Fibroblast of pulmonary artery (primary cell): ENCODE data around the gene PPP6R3.

Source experiments
- DNase-seq: peaks from one replicate; pipeline ENCODE4 v3.0.0-alpha.2; 2010; ENCODE audit warnings: low read depth
- H3K4me3 ChIP-seq: replicated peaks from 2 replicates; pipeline ENCODE4 v1.5.1; 2011; ENCODE audit warnings: low read depth, mild to moderate bottlenecking, control low read depth, low read length, moderate library complexity
- TF ChIP-seq, protein P1 (sequence below): IDR thresholded peaks from 2 replicates; pipeline ENCODE4 v1.5.1; 2011; ENCODE audit warnings: mild to moderate bottlenecking, control low read depth, low read length, inconsistent platforms; ENCODE audit errors: missing control alignments

The PPP6R3 gene

DNA sequence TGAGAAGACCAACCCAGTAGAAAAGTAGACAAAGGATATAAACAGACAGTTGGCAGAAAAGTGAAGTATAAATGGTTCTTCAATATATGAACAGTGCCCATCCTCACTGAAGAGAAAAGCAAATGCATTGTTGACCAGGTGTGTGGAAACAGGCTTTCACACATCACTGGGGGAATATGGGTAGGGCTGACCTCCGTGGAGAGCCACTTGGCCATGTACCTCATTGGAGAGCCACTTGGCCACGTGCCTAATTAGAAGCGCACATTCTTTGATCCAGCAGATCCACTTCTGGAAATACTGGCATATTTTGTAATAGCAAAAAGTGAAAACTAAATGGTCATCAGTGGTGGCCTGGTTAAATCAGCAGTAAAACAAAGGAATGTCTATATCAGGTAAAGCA, 43.2 kb downstream of the PPP6R3 start:
- TF ChIP-seq, protein P1, sequence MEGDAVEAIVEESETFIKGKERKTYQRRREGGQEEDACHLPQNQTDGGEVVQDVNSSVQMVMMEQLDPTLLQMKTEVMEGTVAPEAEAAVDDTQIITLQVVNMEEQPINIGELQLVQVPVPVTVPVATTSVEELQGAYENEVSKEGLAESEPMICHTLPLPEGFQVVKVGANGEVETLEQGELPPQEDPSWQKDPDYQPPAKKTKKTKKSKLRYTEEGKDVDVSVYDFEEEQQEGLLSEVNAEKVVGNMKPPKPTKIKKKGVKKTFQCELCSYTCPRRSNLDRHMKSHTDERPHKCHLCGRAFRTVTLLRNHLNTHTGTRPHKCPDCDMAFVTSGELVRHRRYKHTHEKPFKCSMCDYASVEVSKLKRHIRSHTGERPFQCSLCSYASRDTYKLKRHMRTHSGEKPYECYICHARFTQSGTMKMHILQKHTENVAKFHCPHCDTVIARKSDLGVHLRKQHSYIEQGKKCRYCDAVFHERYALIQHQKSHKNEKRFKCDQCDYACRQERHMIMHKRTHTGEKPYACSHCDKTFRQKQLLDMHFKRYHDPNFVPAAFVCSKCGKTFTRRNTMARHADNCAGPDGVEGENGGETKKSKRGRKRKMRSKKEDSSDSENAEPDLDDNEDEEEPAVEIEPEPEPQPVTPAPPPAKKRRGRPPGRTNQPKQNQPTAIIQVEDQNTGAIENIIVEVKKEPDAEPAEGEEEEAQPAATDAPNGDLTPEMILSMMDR = no peak
- DNase-seq = no peak
- H3K4me3 ChIP-seq = no peak overlapping the region

DNA sequence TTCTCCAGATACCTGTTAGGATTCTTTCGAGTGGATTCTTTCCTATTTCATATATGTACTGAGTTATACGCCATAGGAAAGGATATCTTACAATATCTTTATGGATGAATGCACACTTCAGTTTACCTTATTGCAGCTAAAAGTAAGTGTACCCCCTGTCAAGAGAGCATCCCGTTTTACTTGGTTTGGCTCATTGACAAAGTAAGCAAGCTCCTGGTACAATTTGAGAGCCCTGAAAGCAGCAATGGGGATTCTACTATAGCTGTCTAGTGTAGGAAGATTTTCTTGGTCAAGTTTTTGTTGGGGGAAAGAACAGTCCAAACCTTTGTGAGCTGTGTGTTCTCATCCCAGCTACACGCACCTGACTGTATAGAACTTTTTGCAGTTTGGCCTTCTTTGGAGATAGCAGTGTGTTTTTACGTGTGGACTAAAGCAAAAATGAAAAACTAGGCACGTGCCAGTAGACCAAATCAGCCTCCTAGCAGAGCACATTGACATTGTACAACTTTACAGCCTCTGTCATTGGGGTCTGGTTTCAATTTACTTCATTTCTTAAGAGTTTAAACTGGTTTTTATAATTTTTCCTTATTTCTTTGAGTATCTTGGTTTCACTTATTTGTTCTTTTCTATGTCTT, 44.0 kb downstream of the PPP6R3 start:
- DNase-seq = no peak
- H3K4me3 ChIP-seq = no peak overlapping the region

DNA sequence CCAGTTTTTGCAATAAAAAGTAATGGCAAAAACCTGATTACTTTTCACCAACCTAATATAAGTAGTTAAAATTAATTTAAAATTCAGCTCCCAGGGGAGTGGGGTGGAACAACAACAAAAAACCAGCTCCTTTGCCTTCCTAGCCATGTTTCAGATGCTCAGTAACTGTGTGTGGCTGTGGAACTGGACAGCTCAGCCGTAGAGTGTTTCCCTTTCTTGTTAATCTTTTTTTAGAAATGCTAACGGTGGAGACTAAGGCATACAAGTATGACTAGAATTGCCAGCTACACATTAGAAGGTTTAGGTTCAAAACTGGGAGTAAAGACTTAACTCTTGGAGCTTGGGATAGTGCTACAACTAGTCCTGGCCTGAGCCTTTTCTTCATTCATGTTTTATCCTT, 45.0 kb downstream of the PPP6R3 start:
- TF ChIP-seq, protein P1 = no peak
- DNase-seq = peak; percentile 22
- no peak overlapping the region for H3K4me3 ChIP-seq

More for the DNA sequence above, 44.0 kb downstream of the PPP6R3 start:
- TF ChIP-seq, protein P1 = no peak

DNA sequence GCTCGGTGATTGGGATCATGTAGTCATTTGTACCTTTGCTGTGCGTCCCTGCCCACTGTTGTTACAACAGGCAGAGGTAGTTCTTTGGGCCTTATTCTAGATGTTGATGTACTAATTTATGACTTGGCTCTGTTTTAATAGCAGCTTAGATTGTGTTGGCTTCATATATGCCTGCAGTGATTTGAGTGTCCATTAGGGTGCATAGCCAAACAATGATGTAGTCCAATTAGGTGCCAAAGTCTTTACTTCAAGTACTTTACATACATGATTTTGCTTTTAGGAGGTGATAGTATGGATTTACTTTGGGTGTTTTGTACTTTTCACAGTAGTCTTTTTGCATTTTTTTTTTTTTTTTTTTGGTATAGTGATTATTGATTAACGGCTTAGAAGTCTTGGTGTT, 46.4 kb downstream of the PPP6R3 start:
- no peak for DNase-seq
- H3K4me3 ChIP-seq = no peak overlapping the region
- TF ChIP-seq, protein P1 = peak; percentile 0

DNA sequence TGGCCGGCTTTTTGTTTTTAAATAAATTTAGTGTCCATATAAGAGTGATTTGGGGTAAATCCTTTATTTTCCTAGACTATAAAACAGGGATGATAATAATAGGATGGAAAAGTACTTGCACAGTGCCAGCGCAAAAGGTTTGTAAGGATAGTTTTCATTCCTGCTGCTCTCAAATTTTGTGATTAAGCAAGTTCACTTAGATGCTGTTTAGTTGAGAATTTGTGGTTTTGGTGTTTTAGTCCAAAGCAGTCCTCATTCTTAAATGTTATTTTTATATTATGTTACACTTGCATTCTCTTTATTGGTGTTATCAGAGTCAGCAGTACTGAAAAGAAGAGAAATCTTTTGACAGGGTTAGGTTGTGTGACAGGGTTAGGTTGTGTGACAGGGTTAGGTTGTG, 47.9 kb downstream of the PPP6R3 start:
- DNase-seq = no peak
- TF ChIP-seq, protein P1 = no peak
- H3K4me3 ChIP-seq = no peak overlapping the region

DNA sequence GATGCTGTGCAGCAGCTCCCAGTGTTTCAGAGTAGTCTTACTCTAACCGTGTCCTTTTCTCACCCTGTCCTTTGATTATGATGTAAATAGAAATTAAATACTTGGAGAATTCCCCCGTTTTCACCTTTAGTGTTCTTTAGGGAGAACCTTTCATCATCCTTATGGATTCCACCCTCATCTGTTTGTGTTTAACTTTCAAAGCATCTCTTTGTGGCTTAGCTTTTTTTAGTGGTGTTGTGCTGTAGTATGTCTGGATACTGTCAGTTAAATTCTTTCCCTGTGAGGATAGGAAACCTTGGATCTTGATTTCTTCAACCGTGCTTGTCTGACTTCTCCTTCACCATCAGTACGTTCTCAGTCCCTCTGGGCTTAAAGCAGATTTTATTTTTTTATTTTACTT, 48.5 kb downstream of the PPP6R3 start:
- TF ChIP-seq, protein P1 = no peak
- no peak overlapping the region for H3K4me3 ChIP-seq
- no peak for DNase-seq

DNA sequence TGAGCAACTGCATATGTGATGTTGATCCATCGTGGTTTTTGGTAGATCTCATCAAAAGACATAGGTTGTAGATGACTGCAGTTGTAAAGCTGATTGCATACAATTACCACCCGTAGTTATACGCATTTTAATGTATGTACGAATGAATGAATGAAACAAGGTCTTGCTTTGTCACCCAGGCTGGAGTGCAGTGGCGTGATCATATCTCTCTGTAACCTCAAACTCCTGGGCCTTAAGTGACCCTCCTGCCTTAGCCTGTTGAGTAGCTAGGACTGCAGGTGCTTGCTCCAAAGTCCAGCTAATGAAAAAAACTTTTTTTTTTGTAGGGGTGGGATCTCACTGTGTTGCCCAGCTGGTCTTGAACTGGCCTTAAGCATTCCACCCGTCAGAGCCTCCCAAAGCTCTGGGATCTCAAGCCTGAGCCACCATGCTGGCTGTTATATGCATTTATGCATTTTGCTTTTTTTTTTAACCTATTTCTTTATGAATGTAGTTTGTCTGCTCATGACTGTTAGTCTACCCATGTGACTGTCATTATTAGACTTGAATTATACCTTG, 53.5 kb downstream of the PPP6R3 start:
- H3K4me3 ChIP-seq = no peak overlapping the region
- TF ChIP-seq, protein P1 = no peak

More for the DNA sequence above, 53.5 kb downstream of the PPP6R3 start:
- no peak for DNase-seq
